NK-92 treated with Interleukin-12 subunit alpha and Interleukin-12 subunit beta, amount 100 ng/mL, for 24 hours (cell line): Measurements from ENCODE around the gene CTIF.

Source experiments
- DNase-seq: peaks from one replicate; lab custom pipeline; 2025; lab: John Stamatoyannopoulos, UW

Gene CTIF

DNA sequence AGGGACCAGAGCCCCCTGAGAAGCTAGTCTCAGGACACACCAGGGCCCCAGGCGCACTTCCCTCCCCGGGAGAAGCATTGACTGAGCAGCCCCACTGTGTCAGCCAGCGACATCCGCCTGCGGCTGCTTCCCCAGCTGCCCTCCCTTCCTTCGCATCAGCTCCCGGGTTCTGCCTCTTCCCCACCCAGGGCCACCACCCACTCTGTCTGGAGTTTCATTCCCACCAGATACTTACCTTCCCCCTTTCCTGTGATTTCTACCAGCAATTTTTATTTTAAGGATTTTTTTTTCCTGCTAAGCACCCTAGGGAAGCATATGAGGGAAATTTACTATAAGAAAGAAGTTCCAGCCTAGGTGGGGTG, 312.7 kb downstream of the CTIF start:
- no peak for DNase-seq

DNA sequence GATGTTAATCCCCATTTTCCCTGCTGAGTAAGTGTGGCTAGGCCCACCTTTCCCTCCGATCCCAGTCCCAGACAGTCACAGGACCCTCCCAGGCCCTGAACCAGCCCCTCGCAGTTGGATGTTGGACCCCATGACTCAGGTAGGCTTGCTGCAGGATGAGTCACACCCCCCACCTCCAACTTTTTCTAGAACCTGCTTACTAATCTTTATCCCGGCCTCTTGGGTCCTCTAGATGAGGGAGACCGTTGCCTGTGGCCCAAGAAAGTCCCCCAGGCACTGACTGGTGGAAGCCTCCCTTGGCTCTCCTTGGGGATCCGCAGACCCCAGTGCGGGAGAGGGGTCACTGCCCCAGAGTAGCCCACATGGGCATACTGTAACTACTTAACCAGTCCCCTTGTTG, 313.5 kb downstream of the CTIF start:
- no peak for DNase-seq

DNA sequence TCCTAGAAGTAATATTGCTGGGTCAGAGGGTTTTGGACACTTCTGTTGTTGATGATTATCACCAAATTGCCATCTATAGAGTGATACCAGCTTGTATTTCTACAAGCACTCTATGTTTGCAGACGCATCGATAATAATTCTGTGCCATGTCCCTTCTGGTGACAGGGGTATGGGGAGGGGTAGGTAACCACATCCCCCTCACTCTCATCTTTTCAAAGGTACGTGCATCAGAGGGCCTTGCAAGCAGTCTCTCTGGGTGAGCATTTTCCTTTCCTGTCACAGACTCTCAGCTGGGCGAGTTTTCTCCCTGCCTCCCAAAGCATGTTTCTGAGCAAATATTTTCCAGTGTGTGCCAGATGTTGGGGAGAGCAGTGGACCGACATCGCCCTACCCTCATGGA, 314.0 kb downstream of the CTIF start:
- DNase-seq = no peak

DNA sequence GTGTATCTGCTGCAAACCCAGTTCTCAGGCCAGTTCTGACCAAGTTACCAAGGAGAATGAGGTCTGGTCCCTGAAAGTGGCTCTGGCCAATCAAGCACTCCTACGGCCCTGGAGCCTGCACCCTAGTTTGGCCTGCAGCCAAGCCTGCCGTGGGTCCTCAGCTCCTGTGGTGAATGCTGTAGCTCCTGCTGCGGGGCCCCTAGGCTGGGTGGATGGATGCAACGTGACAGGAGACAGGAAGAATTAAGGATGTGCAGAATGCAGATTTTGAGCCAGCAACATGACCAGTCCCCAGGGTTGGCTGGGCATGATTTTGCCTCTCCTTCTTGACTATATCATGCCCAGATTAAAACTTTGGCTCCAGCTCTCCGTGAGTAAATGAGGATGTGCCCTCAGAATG, 314.8 kb downstream of the CTIF start:
- no peak for DNase-seq

DNA sequence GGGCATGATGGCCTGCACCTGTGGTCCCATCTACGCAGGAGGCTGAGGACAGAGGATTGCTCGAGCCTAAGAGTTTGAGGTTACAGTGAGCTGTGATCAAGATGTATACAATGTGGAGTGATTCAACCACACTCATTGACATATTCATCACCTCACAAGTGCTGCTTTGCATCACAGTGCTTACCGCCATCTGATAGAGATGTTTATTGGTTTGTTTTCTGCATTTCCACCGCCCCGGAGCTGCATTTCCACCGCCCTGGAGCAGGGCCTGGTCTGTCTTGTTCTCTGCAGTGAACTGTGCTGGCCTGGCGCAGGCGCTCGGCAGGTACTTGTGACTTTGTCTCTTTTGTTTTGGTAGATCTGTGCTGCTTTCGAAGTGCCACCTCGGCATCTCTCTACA, 315.9 kb downstream of the CTIF start:
- no peak for DNase-seq

DNA sequence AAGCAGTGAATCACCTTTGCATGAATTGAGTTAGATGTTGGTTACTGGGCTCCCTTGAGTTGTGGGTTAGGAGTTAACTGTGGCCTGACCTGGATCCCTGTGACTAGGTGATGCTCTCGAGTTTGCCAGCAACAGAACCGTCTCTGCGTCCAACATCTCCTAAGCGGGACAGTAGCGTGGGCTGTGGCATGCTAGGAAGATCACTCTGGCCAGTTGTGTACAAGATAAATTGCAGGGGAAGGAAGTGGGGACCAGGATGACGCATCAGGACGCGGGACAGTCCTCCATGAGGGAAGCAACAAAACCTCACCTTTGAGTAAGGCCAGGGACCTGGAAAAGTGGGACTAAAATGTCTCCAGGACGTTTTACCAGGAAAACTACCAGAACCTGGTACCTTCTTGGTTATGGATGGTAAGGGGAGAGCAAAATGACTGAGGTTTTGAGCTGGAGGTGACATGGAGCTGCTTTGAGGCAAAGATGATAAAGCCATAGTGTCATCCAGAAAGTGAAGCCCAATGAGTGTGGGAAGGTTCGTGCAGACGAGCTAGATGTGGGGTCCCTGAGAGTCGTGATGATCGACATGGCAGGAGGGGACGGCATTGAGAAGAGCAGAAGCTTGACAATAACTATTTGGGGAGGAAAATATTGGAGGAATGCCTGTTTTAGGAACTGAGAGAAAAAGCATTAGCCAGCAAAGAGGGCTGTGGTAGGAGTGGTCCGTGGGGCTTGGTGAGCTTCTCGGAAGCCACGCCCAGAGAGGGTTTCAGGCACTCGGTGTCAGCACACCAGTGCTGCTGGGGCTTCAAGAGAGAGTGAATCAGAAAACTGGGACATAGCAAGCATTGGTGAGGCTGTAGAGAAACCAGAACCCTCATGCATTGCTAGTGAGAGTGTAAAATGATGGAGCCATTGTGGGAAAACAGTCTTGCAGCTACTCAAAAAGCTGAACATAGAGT, 316.9 kb downstream of the CTIF start:
- DNase-seq = no peak

DNA sequence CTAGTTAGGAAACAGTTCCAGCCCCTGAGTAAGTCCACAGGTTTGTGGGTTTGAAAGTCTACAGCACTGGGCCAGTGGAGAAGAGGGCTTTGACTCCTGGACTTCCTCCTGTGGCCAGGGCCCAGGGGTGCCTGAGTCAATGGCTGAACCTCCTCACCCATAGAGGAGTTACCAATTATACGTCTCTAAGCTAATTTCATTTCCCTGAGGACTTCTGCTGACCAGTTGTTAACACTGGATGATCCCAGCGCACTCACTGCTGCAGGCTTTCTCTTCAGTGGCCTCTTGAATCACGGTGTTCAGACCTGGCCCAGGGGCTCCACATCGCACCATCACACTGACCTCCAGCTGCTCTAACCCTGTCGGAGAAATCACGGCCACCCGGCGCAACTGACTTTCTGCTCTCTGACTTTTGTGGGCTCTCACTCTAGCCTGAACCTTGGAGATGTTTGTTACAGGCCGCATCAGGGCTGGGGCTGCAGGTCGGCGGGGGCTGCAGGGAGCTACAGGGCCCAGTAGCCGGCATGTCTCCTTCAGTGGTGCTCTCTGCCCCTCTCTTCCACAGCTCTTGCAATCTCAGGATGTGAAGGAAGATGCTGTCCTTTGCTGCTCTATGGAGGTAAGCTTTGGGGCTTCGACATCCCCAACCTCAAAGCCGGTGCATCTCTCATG, 318.3 kb downstream of the CTIF start:
- DNase-seq = no peak

DNA sequence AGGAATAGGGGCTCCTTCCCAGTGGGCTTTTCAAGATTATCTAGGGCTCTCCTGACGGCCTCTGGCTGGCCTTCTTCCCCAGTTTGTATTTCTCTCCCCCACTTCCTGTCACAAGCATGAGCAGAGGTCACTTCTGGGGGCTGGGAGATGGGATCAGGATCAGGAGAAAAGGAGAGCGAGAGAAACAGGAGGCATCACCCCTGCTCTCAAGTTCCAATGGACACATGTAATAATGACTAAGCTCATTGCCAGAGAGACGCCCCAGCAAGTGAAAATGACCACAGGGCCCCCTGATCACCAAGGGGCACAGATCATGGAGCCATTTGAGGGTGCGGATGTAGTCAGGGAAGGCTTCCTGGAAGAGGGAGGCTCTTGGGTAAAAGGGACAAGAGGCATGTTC, 319.8 kb downstream of the CTIF start:
- no peak for DNase-seq

DNA sequence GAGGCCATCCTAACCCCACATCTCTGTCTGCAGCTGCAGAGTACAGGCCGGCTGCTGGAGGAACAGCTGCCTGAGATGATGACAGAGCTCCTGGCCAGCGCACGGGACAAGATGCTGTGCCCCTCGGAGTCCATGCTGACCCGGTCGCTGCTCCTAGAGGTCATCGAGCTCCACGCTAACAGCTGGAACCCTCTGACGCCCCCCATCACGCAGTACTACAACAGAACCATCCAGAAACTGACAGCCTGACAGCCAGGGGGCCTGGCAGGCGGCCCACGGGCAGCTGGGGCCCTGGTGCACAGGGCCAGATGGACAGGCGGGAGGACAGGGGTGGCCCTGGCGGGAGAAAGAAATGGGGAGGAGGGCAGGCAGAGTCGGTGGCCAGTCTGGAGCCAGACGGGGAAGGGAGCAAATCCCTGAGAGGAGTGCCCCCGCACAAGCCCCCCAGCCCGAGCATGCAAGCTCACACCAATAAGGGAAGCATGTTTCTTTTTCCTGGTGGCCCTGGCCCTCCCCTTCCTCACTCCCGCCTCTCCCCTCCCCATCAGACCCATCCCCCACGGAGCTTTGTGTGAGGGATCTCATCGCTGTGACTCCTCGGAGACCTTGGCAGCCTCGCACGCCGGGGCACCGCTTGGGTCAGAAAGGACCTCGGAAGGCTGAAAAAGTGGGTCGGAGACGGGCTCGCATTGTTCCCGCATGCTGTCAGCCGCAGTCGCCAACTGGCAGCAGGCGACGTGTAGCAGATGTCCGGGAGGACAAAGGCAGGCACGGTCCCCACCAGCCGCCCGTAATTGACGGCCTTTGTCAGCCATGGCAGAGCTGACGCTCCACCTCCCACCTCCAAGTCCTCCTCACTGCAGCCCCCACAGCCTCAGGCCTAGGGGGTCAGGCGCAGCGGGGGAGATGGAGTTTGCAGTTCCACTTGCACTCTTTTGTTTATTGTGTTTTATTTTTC, 320.8 kb downstream of the CTIF start:
- no peak for DNase-seq

DNA sequence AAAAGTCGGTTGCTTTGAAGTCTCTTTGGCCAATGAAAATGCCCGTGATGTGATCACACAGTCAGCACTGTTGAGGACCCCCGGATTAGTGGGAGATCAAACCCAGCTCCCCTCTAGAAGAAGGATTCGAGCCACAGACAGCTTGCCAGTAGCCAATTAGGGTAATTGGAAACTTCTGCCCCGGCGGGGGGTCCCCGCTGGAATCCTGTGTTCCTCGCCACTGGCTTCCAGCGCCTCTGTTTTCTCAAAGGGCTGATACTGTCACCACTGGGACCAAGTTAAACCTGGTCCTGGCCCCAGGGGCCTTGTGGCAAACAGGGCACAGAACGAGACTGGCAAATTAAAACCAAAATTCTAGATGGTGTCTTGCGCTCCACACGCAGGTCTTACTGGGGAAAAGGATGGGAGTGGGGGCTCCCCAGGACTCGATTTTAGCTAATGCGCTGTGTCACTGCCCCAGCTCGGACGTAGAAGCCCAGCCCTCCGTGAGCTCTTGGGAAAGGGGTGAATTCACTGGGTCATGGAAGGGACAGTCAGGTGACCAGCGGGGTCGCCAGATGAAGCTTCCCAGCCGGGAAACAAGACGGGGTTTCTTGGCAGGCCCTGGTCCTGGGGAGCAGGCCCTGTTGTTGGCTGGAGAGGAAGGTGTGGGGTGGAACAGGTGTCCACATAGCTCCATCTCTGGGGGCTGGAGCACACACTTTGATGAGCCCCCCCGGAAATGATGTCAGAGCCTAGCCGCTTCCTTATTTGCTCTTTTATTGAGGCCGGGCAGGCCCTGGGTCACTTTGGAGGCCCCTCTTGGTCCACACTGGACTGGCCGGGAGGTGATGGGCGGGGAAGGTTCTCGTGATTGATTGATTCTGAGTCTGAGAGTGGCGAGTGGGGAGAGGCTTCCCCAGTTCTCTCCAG, 321.7 kb downstream of the CTIF start:
- DNase-seq = no peak

DNA sequence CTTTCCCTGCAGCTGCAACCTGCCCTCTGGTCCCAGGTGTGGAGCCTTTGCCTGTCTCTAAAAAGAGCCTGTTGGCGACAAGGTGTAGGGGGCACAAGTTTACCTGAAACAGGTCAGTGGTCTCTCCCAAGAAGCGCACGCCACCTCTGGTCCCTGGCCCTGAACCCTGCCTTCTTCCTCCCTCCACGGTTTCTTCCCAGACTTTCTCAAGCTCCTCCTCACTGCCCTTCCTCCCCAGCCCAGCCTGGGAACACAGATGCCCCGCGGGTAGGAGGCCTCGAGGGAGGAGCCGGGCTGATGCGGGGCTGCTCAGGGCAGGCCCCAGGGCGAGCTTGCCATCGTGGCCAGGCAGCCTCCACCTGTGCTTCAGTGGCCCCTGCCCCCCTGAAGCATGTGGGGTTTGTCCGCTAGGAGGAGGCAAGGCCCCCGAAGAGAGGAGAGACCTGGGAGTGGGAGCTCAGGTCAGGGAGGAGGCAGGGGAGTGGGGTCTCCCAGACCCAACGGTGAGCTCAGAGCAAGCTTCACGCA, 322.4 kb downstream of the CTIF start:
- no peak for DNase-seq

DNA sequence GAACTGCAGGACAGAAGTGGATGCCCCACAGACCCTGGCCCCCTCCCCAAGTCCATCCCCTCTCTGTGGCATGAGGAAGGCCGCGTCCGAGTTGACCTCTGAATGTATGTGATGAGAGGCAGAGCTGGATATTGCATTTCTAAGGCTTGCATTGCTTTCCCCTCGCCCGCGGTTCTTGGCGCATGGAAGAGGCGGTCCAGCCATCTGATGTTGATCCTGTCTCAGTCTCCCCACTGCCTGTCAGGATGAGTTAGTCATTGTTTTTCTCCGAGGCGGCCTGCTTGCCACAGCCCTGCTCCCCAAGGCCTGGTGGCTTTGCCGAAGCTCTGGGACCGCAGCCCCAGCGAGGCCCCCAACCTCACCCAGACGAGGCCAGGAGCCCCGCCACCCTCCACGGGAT, 323.3 kb downstream of the CTIF start:
- DNase-seq = no peak

DNA sequence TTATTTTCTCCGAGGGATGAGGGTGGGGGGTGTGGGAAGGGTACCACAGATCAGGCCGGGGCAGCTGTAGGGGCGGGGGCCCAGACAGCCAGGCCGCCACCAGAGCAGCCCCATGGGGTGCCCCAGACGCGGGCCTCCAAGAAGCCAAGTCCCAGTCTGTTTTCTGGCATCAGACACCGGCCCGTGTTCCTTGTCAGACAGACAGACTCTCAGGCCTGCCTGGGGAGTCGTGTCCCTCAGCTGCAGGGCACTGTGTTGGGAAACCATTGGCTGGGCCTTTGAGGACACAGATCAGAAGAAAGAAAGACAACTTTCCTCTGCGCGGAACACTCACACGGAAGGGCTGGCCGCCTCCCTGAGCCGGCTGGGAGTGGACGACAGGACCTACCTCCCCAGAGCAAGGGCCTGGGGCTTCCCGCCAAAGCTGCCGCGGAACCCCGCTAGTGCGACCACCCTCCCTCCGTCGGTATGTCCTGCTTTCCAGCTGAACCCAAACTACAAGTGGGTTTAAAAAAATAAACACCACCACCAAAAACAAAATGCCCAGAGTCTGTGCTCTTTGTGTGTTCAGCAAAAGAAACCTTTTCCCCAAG, 323.9 kb downstream of the CTIF start:
- no peak for DNase-seq

DNA sequence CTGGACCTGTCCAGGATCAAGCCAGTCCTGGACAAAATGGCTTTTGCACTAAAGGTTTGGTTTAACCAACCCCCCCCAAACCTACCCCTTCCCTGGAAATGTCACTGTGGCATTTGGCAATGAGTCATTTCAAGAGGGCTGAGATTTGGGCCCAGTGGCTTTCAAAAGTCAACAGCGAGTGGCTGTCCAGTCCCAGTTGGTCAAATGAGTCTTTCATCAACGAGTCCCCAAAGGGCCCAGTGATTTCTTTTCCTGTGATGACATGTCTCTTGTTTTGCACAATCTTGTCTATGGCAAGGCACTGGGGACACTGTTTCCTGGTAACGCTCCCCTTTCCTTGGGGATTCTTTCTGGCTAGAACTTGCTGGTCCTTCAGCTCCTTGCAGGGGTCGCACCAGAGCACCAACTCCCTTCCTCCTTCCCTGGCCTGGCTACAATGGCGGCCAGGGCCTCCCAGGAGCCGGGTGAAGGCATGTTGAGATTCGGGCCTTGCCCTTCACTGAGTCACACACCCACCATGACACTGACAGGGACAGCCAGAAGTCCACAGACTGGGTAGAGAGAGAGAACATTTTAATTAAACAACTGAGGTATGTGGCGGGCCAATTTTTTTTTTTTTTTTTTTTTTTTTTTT, 324.7 kb downstream of the CTIF start:
- DNase-seq = no peak

DNA sequence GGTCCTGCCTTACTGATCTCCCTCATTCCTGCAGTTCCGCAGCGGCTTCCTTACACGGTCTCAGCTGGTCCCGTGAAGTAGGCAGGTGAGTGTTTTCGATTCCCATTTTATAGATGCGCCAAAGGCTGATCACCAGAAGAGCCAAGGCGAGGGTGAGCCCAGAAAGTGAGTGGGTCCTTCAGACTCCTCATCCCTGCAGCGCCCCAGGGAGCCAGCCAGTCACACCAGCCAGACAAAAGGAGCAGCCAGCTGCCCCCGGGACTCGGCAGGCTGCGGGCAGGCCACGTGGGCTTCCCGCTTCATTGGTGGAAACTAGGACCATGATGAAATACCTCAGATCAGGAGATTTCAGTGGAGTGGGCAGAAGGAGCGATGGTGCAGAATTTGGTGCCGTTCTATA, 326.0 kb downstream of the CTIF start:
- DNase-seq = no peak

DNA sequence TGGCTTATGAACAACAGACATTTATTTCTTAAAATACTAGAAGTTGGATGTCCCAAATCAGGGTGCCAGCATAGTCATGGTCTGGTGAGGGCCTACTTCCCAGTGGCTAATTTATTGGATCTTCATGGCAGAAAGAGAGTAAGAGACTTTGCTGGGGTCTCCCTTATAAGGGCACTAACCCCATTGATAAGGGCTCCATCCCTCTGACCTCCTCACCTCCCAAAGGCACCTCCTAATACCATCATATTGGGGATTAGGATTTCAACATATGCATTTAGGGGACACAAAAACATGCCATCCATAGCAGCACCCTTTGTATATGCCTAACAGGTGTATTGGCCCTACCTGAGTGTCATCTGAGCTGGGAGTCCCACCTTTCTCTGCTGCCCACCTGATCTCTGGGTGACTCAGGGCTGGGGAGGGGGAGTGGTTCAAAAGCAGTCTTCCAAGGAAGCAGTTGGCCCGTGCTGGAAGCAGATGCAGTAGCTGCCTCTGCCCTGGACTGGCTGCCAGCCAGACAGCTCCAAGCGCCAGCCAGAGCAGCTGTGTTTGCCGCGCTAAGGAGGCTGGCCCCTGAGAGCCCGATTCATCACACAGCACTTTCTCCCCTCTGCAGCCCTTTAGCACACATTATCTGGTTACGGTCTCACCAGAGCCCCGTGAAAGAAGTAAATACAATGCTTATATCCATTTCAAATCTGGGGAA, 327.4 kb downstream of the CTIF start:
- DNase-seq = no peak

DNA sequence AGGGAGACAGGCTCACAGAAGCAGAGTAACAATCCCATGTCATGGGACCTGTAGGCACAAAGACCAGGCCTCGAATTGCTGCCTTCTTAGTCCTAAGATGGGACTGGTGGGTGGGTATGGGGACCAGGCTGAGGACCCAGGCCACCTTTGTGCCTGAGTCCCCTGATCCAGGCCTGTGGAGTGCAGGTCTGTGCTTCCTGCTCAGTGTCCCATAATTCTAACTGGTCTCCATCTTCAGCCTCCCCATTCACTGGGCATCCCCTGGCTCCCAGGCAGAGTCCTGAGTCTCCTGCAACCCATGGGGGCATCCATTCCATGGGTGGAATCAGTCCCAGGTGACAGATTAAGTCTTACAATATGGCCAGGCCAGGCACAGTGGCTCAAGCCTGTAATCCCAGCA, 328.0 kb downstream of the CTIF start:
- no peak for DNase-seq

DNA sequence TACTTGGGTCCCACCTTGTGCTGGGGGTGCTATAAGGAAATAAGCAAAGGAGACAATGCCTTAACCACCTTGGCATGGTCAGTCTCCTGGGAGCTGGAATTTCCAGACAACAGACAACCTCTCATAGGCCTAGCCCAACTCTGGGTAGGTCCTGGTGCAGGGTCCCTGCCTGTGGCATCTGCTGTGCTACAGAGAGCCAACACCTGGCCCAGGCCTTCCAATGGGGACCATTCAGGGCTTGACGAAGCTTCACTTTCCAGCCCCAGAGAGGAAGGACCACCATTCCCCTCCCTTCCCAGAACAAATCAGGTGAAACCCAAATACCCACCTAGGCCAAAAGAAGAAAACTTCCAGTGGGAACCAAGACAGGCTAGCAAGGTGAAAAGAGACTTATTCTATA, 329.1 kb downstream of the CTIF start:
- no peak for DNase-seq
